CD8-positive, alpha-beta memory T cell (primary cell): ENCODE data around the gene HCK. TPM values are rescaled to one million over a fixed set of nuclear protein-coding genes. Genes with fewer than 3 reads are reported as not detected.
"Not testable (repeated sequence)": the region's sequence is repeated elsewhere in the genome, so short reads cannot be mapped to it uniquely, and the experiment has no call there.

Experiments
- CTCF ChIA-PET: fragments of 350-600 bp; sonication (Branson Sonifier 250); formaldehyde crosslinking; loops from one replicate; lab custom pipeline; 2021; ENCODE audit warnings: antibody characterized with exemption; lab: Charles Lee
- POLR2A ChIA-PET: fragments of 350-600 bp; sonication (Branson Sonifier 250); formaldehyde crosslinking; loops from one replicate; lab custom pipeline; 2021; ENCODE audit warnings: antibody characterized with exemption; lab: Charles Lee
- DNase-seq, 5 donors: peaks; one replicate each; pipeline versions ENCODE4 v3.0.0 to v3.0.0-alpha.2; 2020 to 2022; ENCODE audit warnings: mixed read lengths in 1 of 5
- H3K27ac ChIP-seq: one replicate; pipeline ENCODE4 v1.7.0; 2013; ENCODE audit warnings: low read depth, mild to moderate bottlenecking, low read length, moderate library complexity
- H3K27me3 ChIP-seq: 2 replicates; pipeline ENCODE4 v1.7.0; 2013; ENCODE audit warnings: low read length, mild to moderate bottlenecking; ENCODE audit not compliant: insufficient read depth, poor library complexity, severe bottlenecking
- H3K36me3 ChIP-seq: 2 replicates; pipeline ENCODE4 v1.7.0; 2013; ENCODE audit warnings: mild to moderate bottlenecking, low read length, moderate library complexity; ENCODE audit not compliant: insufficient read depth
- H3K4me1 ChIP-seq: 2 replicates; pipeline ENCODE4 v1.7.0; 2013; ENCODE audit warnings: mild to moderate bottlenecking, low read length, moderate library complexity; ENCODE audit not compliant: insufficient read depth
- H3K4me3 ChIP-seq: 2 replicates; pipeline ENCODE4 v1.7.0; 2013; ENCODE audit warnings: mild to moderate bottlenecking, low read length
- H3K9me3 ChIP-seq: 2 replicates; pipeline ENCODE4 v1.7.0; 2013; ENCODE audit warnings: mild to moderate bottlenecking, low read length
- H3K27ac Mint-ChIP-seq, 8 donors: one replicate each; pipeline ENCODE4 v1.8.0; 2020 to 2021; ENCODE audit warnings: mixed read lengths in 8 of 8, mild to moderate bottlenecking in 6 of 8, inconsistent platforms in 3 of 8, moderate library complexity in 3 of 8
- H3K27me3 Mint-ChIP-seq, 2 donors: one replicate each; pipeline ENCODE4 v1.8.0; 2020 to 2021; ENCODE audit warnings: mixed read lengths in 2 of 2, mild to moderate bottlenecking in 1 of 2, moderate library complexity in 1 of 2
- H3K36me3 Mint-ChIP-seq, 3 donors: one replicate each; pipeline ENCODE4 v1.8.0; 2020 to 2021; ENCODE audit warnings: mixed read lengths in 3 of 3, inconsistent platforms in 1 of 3, mild to moderate bottlenecking in 1 of 3
- H3K4me1 Mint-ChIP-seq, 3 donors: one replicate each; pipeline ENCODE4 v1.8.0; 2020 to 2021; ENCODE audit warnings: mixed read lengths in 3 of 3, inconsistent platforms in 1 of 3, mild to moderate bottlenecking in 1 of 3
- H3K4me3 Mint-ChIP-seq, 7 donors: one replicate each; pipeline ENCODE4 v1.8.0; 2020 to 2021; ENCODE audit warnings: mixed read lengths in 7 of 7, mild to moderate bottlenecking in 6 of 7, moderate library complexity in 4 of 7, inconsistent platforms in 2 of 7
- H3K9me3 Mint-ChIP-seq, 5 donors: one replicate each; pipeline ENCODE4 v1.8.0; 2020 to 2022; ENCODE audit warnings: mixed read lengths in 5 of 5, mild to moderate bottlenecking in 3 of 5, moderate library complexity in 2 of 5, inconsistent platforms in 1 of 5
- polyA plus RNA-seq: library from polyadenylated mRNA; unstranded; fragments of 300-500 nt; fragmentation: Illumina TruSeq; gene quantifications from one replicate; pipeline ENCODE4 v1.2.3, GENCODE V29; 2021
- total RNA-seq, 2 experiments: library from RNA; stranded (reverse); gene quantifications; one replicate each; pipeline ENCODE4 v1.2.3, GENCODE V29; 2021

Gene HCK
- total and polyA plus RNA-seq, 3 experiments from 2014 or later: 0.28 to 0.53 TPM; not detected in 1

GRCh38 chr20:32119734-32120133 lies 67.7 kb downstream of the HCK start:
- H3K27ac Mint-ChIP-seq: no peak overlapping the region
- Histone ChIP-seq H3K9me3 (no peaks in the 10 kb centered on the region), H3K4me1 (peaks cover 10% of the 10 kb centered on the region), H3K36me3 (no peaks in the 10 kb centered on the region), H3K27ac (no peak overlapping the region), H3K27me3 (no peaks in the 10 kb centered on the region), H3K4me3 (no peak overlapping the region)
- POLR2A ChIA-PET: no interaction called here
- peaks cover 26 to 45% (median 38%) of the 10 kb centered on the region in 3 donors for H3K4me1 Mint-ChIP-seq
- H3K9me3 Mint-ChIP-seq: no peaks in the 10 kb centered on the region
- H3K36me3 Mint-ChIP-seq: peaks cover 0 to 25% (median 4%) of the 10 kb centered on the region in 3 donors
- CTCF ChIA-PET: no interaction called here
- no peaks in the 10 kb centered on the region for H3K27me3 Mint-ChIP-seq
- DNase-seq: no peak
- no peak overlapping the region for H3K4me3 Mint-ChIP-seq

- H3K27ac Mint-ChIP-seq, H3K27me3 Mint-ChIP-seq, POLR2A ChIA-PET, H3K4me3 ChIP-seq, H3K9me3 ChIP-seq, H3K4me3 Mint-ChIP-seq, CTCF ChIA-PET, H3K9me3 Mint-ChIP-seq, H3K36me3 ChIP-seq, H3K27me3 ChIP-seq, DNase-seq, H3K27ac ChIP-seq, H3K4me1 ChIP-seq: not testable (repeated sequence)
- H3K4me1 Mint-ChIP-seq: peaks cover 18 to 26% (median 22%) of the 10 kb centered on the region in 3 donors
- H3K36me3 Mint-ChIP-seq: peaks cover 0 to 22% (median 5%) of the 10 kb centered on the region in 3 donors
These were observed 69.9 kb downstream of the HCK start for GRCh38 chr20:32121908-32122307.

DNA sequence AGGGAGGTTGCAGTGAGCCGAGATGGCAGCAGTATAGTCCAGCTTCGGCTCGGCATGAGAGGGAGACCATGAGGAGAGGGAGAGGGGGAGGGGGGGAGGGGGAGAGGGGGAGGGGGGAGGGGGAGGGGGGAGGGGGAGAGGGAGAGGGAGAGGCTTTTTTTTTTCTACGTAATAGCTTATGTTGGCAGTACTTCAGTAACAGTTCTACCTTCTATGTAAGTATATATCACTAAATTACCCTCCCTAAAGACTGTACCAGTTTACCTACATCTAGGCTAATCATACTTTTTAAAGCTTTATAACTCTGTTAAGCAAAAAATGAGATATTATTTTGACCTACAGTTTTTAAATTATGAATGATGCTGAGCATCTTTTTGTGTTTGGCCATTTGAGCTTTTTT lies 71.0 kb downstream of the HCK start:
- POLR2A ChIA-PET: no interaction called here
- H3K4me3 Mint-ChIP-seq: no peak overlapping the region
- CTCF ChIA-PET: no interaction called here
- no peaks in the 10 kb centered on the region for H3K27me3 ChIP-seq
- H3K9me3 ChIP-seq: no peaks in the 10 kb centered on the region
- no peaks in the 10 kb centered on the region for H3K36me3 ChIP-seq
- no peak overlapping the region for H3K27ac ChIP-seq
- peaks cover 9 to 22% (median 11%) of the 10 kb centered on the region in 3 donors for H3K4me1 Mint-ChIP-seq
- no peak overlapping the region for H3K27ac Mint-ChIP-seq
- H3K27me3 Mint-ChIP-seq: no peaks in the 10 kb centered on the region
- no peak for DNase-seq
- H3K4me3 ChIP-seq: no peak overlapping the region
- H3K9me3 Mint-ChIP-seq: no peaks in the 10 kb centered on the region
- H3K36me3 Mint-ChIP-seq: peaks cover 0 to 23% (median 5%) of the 10 kb centered on the region in 3 donors
- H3K4me1 ChIP-seq: no peaks in the 10 kb centered on the region

GRCh38 chr20:32124916-32125454 lies 72.9 kb downstream of the HCK start:
- H3K27ac Mint-ChIP-seq: peak overlapping the region in 1 of 8 donors; percentile 27

DNA sequence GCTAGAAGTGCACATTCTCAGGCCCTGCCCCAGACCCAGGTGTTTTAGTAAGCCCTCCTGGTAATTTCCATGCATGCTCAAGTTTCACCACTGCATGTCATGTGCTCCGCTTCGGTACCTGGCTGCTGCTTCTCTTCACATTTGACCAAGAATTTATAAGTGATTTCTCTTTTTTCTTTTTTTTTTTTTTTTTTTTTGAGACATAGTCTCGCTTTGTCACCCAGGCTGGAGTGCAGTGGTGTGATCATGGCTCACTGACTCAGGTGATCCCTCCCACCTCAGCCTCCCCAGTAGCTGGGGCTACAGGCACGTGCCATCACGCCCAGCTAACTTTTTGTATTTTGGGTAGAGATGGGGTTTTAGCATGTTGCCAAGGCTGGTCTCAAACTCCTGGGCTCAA lies 73.5 kb downstream of the HCK start:
- no peaks in the 10 kb centered on the region for H3K36me3 ChIP-seq
- POLR2A ChIA-PET: no interaction called here
- peaks cover 12 to 22% (median 13%) of the 10 kb centered on the region in 3 donors for H3K4me1 Mint-ChIP-seq
- no peaks in the 10 kb centered on the region for H3K27me3 ChIP-seq
- H3K4me3 Mint-ChIP-seq: no peak overlapping the region
- no peak overlapping the region for H3K27ac Mint-ChIP-seq
- no peaks in the 10 kb centered on the region for H3K4me1 ChIP-seq
- no peak overlapping the region for H3K4me3 ChIP-seq
- H3K36me3 Mint-ChIP-seq: peaks cover 0 to 26% (median 5%) of the 10 kb centered on the region in 3 donors
- CTCF ChIA-PET: interaction anchor here (1.3 kb wide), 1 partner anchor 10 kb away, joined by 3 read pairs; no protein-coding TSS in a partner anchor
- H3K27ac ChIP-seq: no peak overlapping the region
- no peak for DNase-seq
- no peaks in the 10 kb centered on the region for H3K9me3 ChIP-seq
- H3K9me3 Mint-ChIP-seq: no peaks in the 10 kb centered on the region
- H3K27me3 Mint-ChIP-seq: no peaks in the 10 kb centered on the region

More at GRCh38 chr20:32124916-32125454, 72.9 kb downstream of the HCK start:
- no peak overlapping the region for H3K4me3 ChIP-seq
- H3K4me1 ChIP-seq: no peaks in the 10 kb centered on the region
- Mint-ChIP-seq H3K4me1 (peaks cover 8 to 19% (median 9%) of the 10 kb centered on the region in 3 donors), H3K36me3 (peaks cover 0 to 22% (median 5%) of the 10 kb centered on the region in 3 donors), H3K9me3 (no peaks in the 10 kb centered on the region), H3K4me3 (no peak overlapping the region), H3K27me3 (no peaks in the 10 kb centered on the region)
- no peak overlapping the region for H3K27ac ChIP-seq
- H3K36me3 ChIP-seq: no peaks in the 10 kb centered on the region
- H3K27me3 ChIP-seq: no peaks in the 10 kb centered on the region
- DNase-seq: no peak
- H3K9me3 ChIP-seq: no peaks in the 10 kb centered on the region
- CTCF ChIA-PET: interaction anchor here (1.3 kb wide), 1 partner anchor 9 kb away, joined by 3 read pairs; no protein-coding TSS in a partner anchor
- POLR2A ChIA-PET: no interaction called here

GRCh38 chr20:32126919-32127318 lies 74.9 kb downstream of the HCK start:
- H3K9me3 ChIP-seq: no peaks in the 10 kb centered on the region
- H3K36me3 ChIP-seq: no peaks in the 10 kb centered on the region
- no peaks in the 10 kb centered on the region for H3K27me3 ChIP-seq
- Mint-ChIP-seq H3K9me3 (no peaks in the 10 kb centered on the region), H3K4me1 (peaks cover 21 to 33% (median 25%) of the 10 kb centered on the region in 3 donors), H3K27me3 (no peaks in the 10 kb centered on the region), H3K36me3 (peaks cover 0 to 33% (median 14%) of the 10 kb centered on the region in 3 donors), H3K4me3 (no peak overlapping the region), H3K27ac (no peak overlapping the region)
- CTCF ChIA-PET: no interaction called here
- H3K27ac ChIP-seq: no peak overlapping the region
- DNase-seq: no peak
- no peak overlapping the region for H3K4me3 ChIP-seq
- no peaks in the 10 kb centered on the region for H3K4me1 ChIP-seq
- POLR2A ChIA-PET: no interaction called here

DNA sequence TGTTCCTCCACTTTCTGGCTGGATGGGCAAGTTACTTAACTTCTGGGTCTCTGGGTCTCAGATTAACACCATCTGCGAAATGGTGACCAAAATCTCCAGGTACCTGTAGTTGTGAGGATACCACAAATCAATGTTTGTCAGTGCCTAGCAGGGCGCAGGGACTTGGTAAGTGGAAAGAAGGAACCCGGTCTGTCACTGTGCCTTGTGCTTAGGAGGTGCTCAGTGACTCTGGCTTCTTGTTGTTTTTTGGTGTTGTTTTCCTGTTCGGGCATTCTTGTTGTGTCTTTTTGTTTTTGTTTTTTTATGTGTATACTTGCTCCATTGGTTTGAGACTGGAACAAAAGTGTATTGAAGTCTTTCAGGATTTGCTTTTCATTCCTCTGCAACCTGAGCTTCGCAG lies 75.3 kb downstream of the HCK start:
- CTCF ChIA-PET: no interaction called here
- no peaks in the 10 kb centered on the region for H3K4me1 ChIP-seq

DNA sequence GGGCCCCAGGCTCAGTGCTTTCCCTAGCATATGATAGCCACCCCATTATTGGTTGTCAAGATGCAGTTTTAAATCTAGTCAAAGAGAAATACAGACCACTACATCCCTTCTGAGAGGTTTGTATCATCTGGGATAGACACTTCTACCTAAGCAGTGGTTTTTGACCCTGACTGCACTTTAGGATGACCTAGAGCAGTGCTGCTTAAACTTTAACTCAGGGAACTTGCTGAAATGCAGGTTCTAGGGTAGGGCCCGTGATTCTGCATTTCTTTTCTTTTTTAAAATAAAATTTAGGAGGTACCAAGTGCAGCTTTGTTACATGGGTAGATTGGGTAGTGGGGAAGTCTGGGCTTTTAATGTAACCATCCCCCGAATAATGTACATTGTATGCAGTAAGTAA lies 76.1 kb downstream of the HCK start:
- no peaks in the 10 kb centered on the region for H3K27me3 Mint-ChIP-seq
- no peaks in the 10 kb centered on the region for H3K9me3 Mint-ChIP-seq
- Histone ChIP-seq H3K9me3 (no peaks in the 10 kb centered on the region), H3K27me3 (no peaks in the 10 kb centered on the region), H3K36me3 (no peaks in the 10 kb centered on the region), H3K4me1 (no peaks in the 10 kb centered on the region), H3K4me3 (no peak overlapping the region), H3K27ac (no peak overlapping the region)
- ChIA-PET POLR2A (no interaction called here), CTCF (no interaction called here)
- no peak overlapping the region for H3K4me3 Mint-ChIP-seq
- peaks cover 0 to 40% (median 15%) of the 10 kb centered on the region in 3 donors for H3K36me3 Mint-ChIP-seq
- no peak overlapping the region for H3K27ac Mint-ChIP-seq
- no peak for DNase-seq
- peaks cover 22 to 45% (median 30%) of the 10 kb centered on the region in 3 donors for H3K4me1 Mint-ChIP-seq

More for the DNA sequence above, 75.3 kb downstream of the HCK start:
- Histone ChIP-seq H3K4me3 (no peak overlapping the region), H3K27ac (no peak overlapping the region), H3K36me3 (no peaks in the 10 kb centered on the region), H3K27me3 (no peaks in the 10 kb centered on the region), H3K9me3 (no peaks in the 10 kb centered on the region)
- Mint-ChIP-seq H3K4me3 (no peak overlapping the region), H3K4me1 (peaks cover 21 to 37% (median 25%) of the 10 kb centered on the region in 3 donors), H3K27ac (no peak overlapping the region), H3K36me3 (peaks cover 0 to 36% (median 14%) of the 10 kb centered on the region in 3 donors), H3K27me3 (no peaks in the 10 kb centered on the region), H3K9me3 (no peaks in the 10 kb centered on the region)
- POLR2A ChIA-PET: no interaction called here
- DNase-seq: no peak
